GM12878 (cell line): Measurements from ENCODE around the gene CLCN7. TPM values are rescaled to one million over a fixed set of nuclear protein-coding genes. Genes with fewer than 3 reads are reported as not detected.

ENCODE experiments used
- ATAC-seq: fragments of 200-7000 bp; cut with Tn5 transposase; 3 replicates; pipeline ENCODE4 v1.9.1; 2020; ENCODE audit warnings: mild to moderate bottlenecking, moderate library complexity
- BruUV-seq: library from RNA; stranded (reverse); fragments of 400-500 nt; replicated peaks from 2 replicates; lab custom pipeline; 2021; lab: Mats Ljungman, UMichigan
- CTCF ChIA-PET: fragments of 300-600 bp; sonication (Branson Sonifier 250); formaldehyde crosslinking; extraction: SDS; loops from one replicate; lab custom pipeline; 2021; ENCODE audit warnings: inconsistent platforms; lab: Yijun Ruan, JAX
- POLR2A ChIA-PET: fragments of 350-600 bp; formaldehyde crosslinking; extraction: SDS; loops from one replicate; lab custom pipeline; 2021; ENCODE audit warnings: inconsistent platforms; lab: Charles Lee
- RAD21 ChIA-PET: fragments of 300-600 bp; sonication (Branson Sonifier 250); formaldehyde crosslinking; loops from one replicate; lab custom pipeline; 2023; ENCODE audit warnings: antibody characterized with exemption; ENCODE audit not compliant: unreplicated experiment; lab: Charles Lee
- SMC1A ChIA-PET: fragments of 300-600 bp; sonication (Branson Sonifier 250); formaldehyde crosslinking; loops from one replicate; lab custom pipeline; 2023; ENCODE audit not compliant: unreplicated experiment, uncharacterized antibody; lab: Charles Lee
- DNase-seq: peaks from one replicate; pipeline ENCODE4 v3.0.0-alpha.2; 2011; ENCODE audit warnings: low read depth, low spot score
- FAIRE-seq: peaks from 3 replicates; lab custom pipeline; 2011; peaks lifted over from hg19 to GRCh38; lab: Jason Lieb, UNC
- H2AFZ ChIP-seq: 2 replicates; pipeline ENCODE4 v1.6.0; 2011; ENCODE audit warnings: low read depth, low read length, control low read depth; ENCODE audit not compliant: control insufficient read depth
- H3K27ac ChIP-seq: 2 replicates; pipeline ENCODE4 v1.5.1; 2011; ENCODE audit warnings: control low read depth; ENCODE audit not compliant: control insufficient read depth, insufficient read depth
- H3K27me3 ChIP-seq, 2 experiments: replicated peaks in 1 of 2; 2 replicates each; pipeline versions ENCODE4 v1.6.0 to v1.6.1; 2011; ENCODE audit warnings: low read length in 1 of 2; ENCODE audit not compliant: control insufficient read depth in 2 of 2, insufficient read depth in 2 of 2
- H3K36me3 ChIP-seq, 2 experiments: 2 replicates each; pipeline ENCODE4 v1.5.1; 2011; ENCODE audit warnings: low read length in 1 of 2; ENCODE audit not compliant: control insufficient read depth in 2 of 2, insufficient read depth in 2 of 2
- H3K4me1 ChIP-seq: 2 replicates; pipeline ENCODE4 v1.6.1; 2011; ENCODE audit warnings: mild to moderate bottlenecking, low read length, moderate library complexity, mixed read lengths; ENCODE audit not compliant: control insufficient read depth, insufficient read depth
- H3K4me2 ChIP-seq: 2 replicates; pipeline ENCODE4 v1.6.0; 2011; ENCODE audit warnings: control low read depth; ENCODE audit not compliant: control insufficient read depth, insufficient read depth
- H3K4me3 ChIP-seq: fragments of 200-600 bp; sonication (generic); 2 replicates; pipeline ENCODE4 v1.5.1; 2016
- H3K79me2 ChIP-seq: 2 replicates; pipeline ENCODE4 v1.6.0; 2011; ENCODE audit warnings: low read length; ENCODE audit not compliant: control insufficient read depth, insufficient read depth
- H3K9ac ChIP-seq: 2 replicates; pipeline ENCODE4 v1.8.0; 2011; ENCODE audit warnings: low read length, control low read depth, mixed read lengths; ENCODE audit not compliant: control insufficient read depth, insufficient read depth
- H3K9me3 ChIP-seq: replicated peaks from 3 replicates; pipeline ENCODE4 v1.5.1; 2011; ENCODE audit warnings: mild to moderate bottlenecking, low read length; ENCODE audit not compliant: control insufficient read depth, insufficient read depth
- H4K20me1 ChIP-seq: 2 replicates; pipeline ENCODE4 v1.6.0; 2011; ENCODE audit not compliant: control insufficient read depth, insufficient read depth
- BCLAF1 ChIP-seq: fragments of 450-650 bp; IDR thresholded peaks from 2 replicates; pipeline ENCODE4 v1.6.1; 2017; ENCODE audit warnings: antibody characterized with exemption, mild to moderate bottlenecking, moderate library complexity
- BHLHE40 ChIP-seq, 2 experiments: fragments of 450-650 bp in 1 of 2; IDR thresholded peaks; 2 replicates each; pipeline ENCODE4 v1.6.1; 2011 to 2017; ENCODE audit warnings: low read depth in 2 of 2, borderline replicate concordance in 1 of 2, improper control_type of control experiment in 1 of 2, low read length in 1 of 2, mild to moderate bottlenecking in 1 of 2
- CHD2 ChIP-seq: IDR thresholded peaks from 2 replicates; pipeline ENCODE4 v1.6.1; 2011; ENCODE audit warnings: low read depth, low read length, improper control_type of control experiment, borderline replicate concordance
- EP300 ChIP-seq, 2 experiments: fragments of 150-350 bp in 1 of 2; IDR thresholded peaks; 2 replicates each; pipeline ENCODE4 v1.6.1; 2011 to 2012; ENCODE audit warnings: low read depth in 2 of 2, low read length in 2 of 2, borderline replicate concordance in 1 of 2, improper control_type of control experiment in 1 of 2, inconsistent platforms in 1 of 2; ENCODE audit not compliant: control insufficient read depth in 1 of 2
- IRF4 ChIP-seq: IDR thresholded peaks from 2 replicates; pipeline ENCODE4 v1.6.1; 2011; ENCODE audit warnings: low read depth, low read length
- JUNB ChIP-seq: IDR thresholded peaks from 2 replicates; pipeline ENCODE4 v1.6.1; 2016; ENCODE audit warnings: antibody characterized with exemption, mild to moderate bottlenecking
- MEF2B ChIP-seq: fragments of 450-650 bp; IDR thresholded peaks from 2 replicates; pipeline ENCODE4 v1.6.1; 2018; ENCODE audit warnings: mild to moderate bottlenecking, moderate library complexity; ENCODE audit not compliant: partially characterized antibody, poor library complexity, severe bottlenecking
- MYB ChIP-seq: fragments of 150-350 bp; IDR thresholded peaks from 2 replicates; pipeline ENCODE4 v1.6.1; 2014; ENCODE audit warnings: mild to moderate bottlenecking, low read depth, low read length, borderline replicate concordance
- NFXL1 ChIP-seq: fragments of 450-650 bp; IDR thresholded peaks from 2 replicates; pipeline ENCODE4 v1.6.1; 2017; ENCODE audit warnings: antibody characterized with exemption, mild to moderate bottlenecking, borderline replicate concordance
- PAX5 ChIP-seq: IDR thresholded peaks from 2 replicates; pipeline ENCODE4 v1.6.1; 2011; ENCODE audit warnings: low read depth, low read length, borderline replicate concordance
- SPI1 ChIP-seq: IDR thresholded peaks from 2 replicates; pipeline ENCODE4 v1.6.1; 2011; ENCODE audit warnings: low read depth, mild to moderate bottlenecking, low read length, moderate library complexity, borderline replicate concordance; ENCODE audit not compliant: insufficient read depth
- USF2 ChIP-seq: IDR thresholded peaks from 2 replicates; pipeline ENCODE4 v1.6.1; 2011; ENCODE audit warnings: low read depth, low read length, improper control_type of control experiment, borderline replicate concordance
- ZZZ3 ChIP-seq: IDR thresholded peaks from 2 replicates; pipeline ENCODE4 v1.6.1; 2011; ENCODE audit warnings: low read depth; ENCODE audit not compliant: control insufficient read depth, insufficient read length
- WGBS: methylation state at CpG from one replicate; pipeline ENCODE4 v1.1.6; 2016; ENCODE audit warnings: low lambda C conversion rate; ENCODE audit not compliant: insufficient replicate concordance, insufficient coverage; ENCODE audit errors: missing lambda C conversion rate; 5-methylcytosine and 5-hydroxymethylcytosine counted together
- in situ Hi-C: fragments of 300-500 bp; cut with MboI; formaldehyde crosslinking; loops from 9 replicates; pipeline ENCODE4 v1.14.3; 2018; ENCODE audit warnings: mixed read lengths
- intact Hi-C: fragments of 100-400 bp; cut with micrococcal nuclease; formaldehyde crosslinking; loops from one replicate; pipeline ENCODE4 v1.14.2; 2022; ENCODE audit not compliant: unreplicated experiment
- polyA plus RNA-seq, 11 experiments: library from polyadenylated mRNA; depleted of rRNA in 4 of 11; unstranded in 6 of 11; stranded (reverse) in 5 of 11; fragments of >200 nt; fragmentation: Nextera tagmentation in 4 of 11; fragmentation: Illumina TruSeq in 1 of 11; extraction: Ambion mirVana in 4 of 11; extraction: Trizol in 1 of 11; gene quantifications; 1 replicate in 1 of 11; 2 replicates in 10 of 11; pipeline versions ENCODE4 v1.2.1 to v1.2.3, GENCODE V29; 2011 to 2016; ENCODE audit warnings: inconsistent platforms in 2 of 11, missing spikeins in 2 of 11, low read depth in 1 of 11
- total RNA-seq, 4 experiments: library from RNA; depleted of rRNA in 3 of 4; stranded (reverse); fragments of >200 nt in 3 of 4; fragmentation: Illumina TruSeq in 1 of 4; extraction: Trizol in 1 of 4; gene quantifications; 2 replicates each; pipeline versions ENCODE4 v1.2.1 to v1.2.3, GENCODE V29; 2013 to 2021
- TF ChIP-seq, protein P1 (sequence below): IDR thresholded peaks from 2 replicates; pipeline ENCODE4 v1.6.1; 2012; ENCODE audit warnings: improper control_type of control experiment, low read depth, low read length; ENCODE audit not compliant: insufficient replicate concordance

Gene CLCN7
- total and polyA plus RNA-seq, 10 of the 15 experiments (the other 5 are each of a cell fraction or from before 2014, with no cell fraction given) = 0.04 to 62.5 (median 19.9) TPM

- DNase-seq (no peak), FAIRE-seq (no peak), ATAC-seq (no peak)
- Histone ChIP-seq H3K9me3 (no peaks in the 10 kb centered on the region), H3K27ac (no peak overlapping the region), H4K20me1 (no peaks in the 10 kb centered on the region), H3K4me2 (no peak overlapping the region), H3K4me1 (peaks cover 4% of the 10 kb centered on the region), H3K79me2 (peaks cover 22% of the 10 kb centered on the region), H3K27me3 (no peaks in the 10 kb centered on the region), H2AFZ (no peak overlapping the region), H3K36me3 (peaks cover 0 to 3% of the 10 kb centered on the region in 2 experiments; a peak in 2 of 4 replicates), H3K9ac (no peak overlapping the region), H3K4me3 (no peak overlapping the region)
- ChIA-PET POLR2A (no interaction called here), SMC1A (no interaction called here), RAD21 (no interaction called here), CTCF (no interaction called here)
- BruUV-seq = no TSS peak
- in situ Hi-C loops = no loop called here
- intact Hi-C loops = no loop called here
- 83% methylated on average over 13 of the region's 13 CpGs for WGBS
- TF ChIP-seq PAX5 (no peak), SPI1 (no peak), NFXL1 (no peak), MEF2B (no peak), BHLHE40 (IDR thresholded peaks at IDR 0.05; ENCODE audit: borderline replicate concordance in 1 of 2, low read depth in 2 of 2, low read length in 1 of 2) (no peak), IRF4 (no peak), BCLAF1 (no peak), ZZZ3 (no peak), EP300 (IDR thresholded peaks at IDR 0.05; ENCODE audit: borderline replicate concordance in 1 of 2, control insufficient read depth in 1 of 2, low read depth in 2 of 2, low read length in 2 of 2) (no peak), JUNB (no peak), CHD2 (no peak), USF2 (no peak), MYB (no peak)
- TF ChIP-seq, protein P1, sequence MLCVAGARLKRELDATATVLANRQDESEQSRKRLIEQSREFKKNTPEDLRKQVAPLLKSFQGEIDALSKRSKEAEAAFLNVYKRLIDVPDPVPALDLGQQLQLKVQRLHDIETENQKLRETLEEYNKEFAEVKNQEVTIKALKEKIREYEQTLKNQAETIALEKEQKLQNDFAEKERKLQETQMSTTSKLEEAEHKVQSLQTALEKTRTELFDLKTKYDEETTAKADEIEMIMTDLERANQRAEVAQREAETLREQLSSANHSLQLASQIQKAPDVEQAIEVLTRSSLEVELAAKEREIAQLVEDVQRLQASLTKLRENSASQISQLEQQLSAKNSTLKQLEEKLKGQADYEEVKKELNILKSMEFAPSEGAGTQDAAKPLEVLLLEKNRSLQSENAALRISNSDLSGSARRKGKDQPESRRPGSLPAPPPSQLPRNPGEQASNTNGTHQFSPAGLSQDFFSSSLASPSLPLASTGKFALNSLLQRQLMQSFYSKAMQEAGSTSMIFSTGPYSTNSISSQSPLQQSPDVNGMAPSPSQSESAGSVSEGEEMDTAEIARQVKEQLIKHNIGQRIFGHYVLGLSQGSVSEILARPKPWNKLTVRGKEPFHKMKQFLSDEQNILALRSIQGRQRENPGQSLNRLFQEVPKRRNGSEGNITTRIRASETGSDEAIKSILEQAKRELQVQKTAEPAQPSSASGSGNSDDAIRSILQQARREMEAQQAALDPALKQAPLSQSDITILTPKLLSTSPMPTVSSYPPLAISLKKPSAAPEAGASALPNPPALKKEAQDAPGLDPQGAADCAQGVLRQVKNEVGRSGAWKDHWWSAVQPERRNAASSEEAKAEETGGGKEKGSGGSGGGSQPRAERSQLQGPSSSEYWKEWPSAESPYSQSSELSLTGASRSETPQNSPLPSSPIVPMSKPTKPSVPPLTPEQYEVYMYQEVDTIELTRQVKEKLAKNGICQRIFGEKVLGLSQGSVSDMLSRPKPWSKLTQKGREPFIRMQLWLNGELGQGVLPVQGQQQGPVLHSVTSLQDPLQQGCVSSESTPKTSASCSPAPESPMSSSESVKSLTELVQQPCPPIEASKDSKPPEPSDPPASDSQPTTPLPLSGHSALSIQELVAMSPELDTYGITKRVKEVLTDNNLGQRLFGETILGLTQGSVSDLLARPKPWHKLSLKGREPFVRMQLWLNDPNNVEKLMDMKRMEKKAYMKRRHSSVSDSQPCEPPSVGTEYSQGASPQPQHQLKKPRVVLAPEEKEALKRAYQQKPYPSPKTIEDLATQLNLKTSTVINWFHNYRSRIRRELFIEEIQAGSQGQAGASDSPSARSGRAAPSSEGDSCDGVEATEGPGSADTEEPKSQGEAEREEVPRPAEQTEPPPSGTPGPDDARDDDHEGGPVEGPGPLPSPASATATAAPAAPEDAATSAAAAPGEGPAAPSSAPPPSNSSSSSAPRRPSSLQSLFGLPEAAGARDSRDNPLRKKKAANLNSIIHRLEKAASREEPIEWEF = no peak
Observed at GRCh38 chr16:1465567-1465915, 9.3 kb downstream of the CLCN7 start.
